HepG2 (cell line): ENCODE measurements around the gene LIPC. TPM values are rescaled to one million over a fixed set of nuclear protein-coding genes. Genes with fewer than 3 reads are reported as not detected.

ENCODE experiments used
- ATAC-seq: fragments of 200-7000 bp; cut with Tn5 transposase; 3 replicates; pipeline ENCODE4 v1.9.1; 2020; ENCODE audit warnings: mild to moderate bottlenecking, moderate library complexity
- BruUV-seq: library from RNA; stranded (reverse); fragments of 400-500 nt; replicated peaks from 2 replicates; lab custom pipeline; 2021; lab: Mats Ljungman, UMichigan
- CTCF ChIA-PET: fragments of 300-600 bp; formaldehyde crosslinking; extraction: SDS; loops from one replicate; lab custom pipeline; 2021; ENCODE audit warnings: low total read pairs, inconsistent platforms, low intra/inter-chr PET ratio; lab: Yijun Ruan, JAX
- POLR2A ChIA-PET: fragments of 350-600 bp; sonication (Branson Sonifier 250); formaldehyde crosslinking; loops from one replicate; lab custom pipeline; 2020; ENCODE audit warnings: antibody characterized with exemption, inconsistent platforms; lab: Yijun Ruan, JAX
- DNase-seq: peaks from one replicate; pipeline ENCODE4 v3.0.0-alpha.2; 2015; ENCODE audit warnings: low spot score
- FAIRE-seq: peaks from 3 replicates; lab custom pipeline; 2011; peaks lifted over from hg19 to GRCh38; lab: Jason Lieb, UNC
- H2AFZ ChIP-seq: one replicate; pipeline ENCODE4 v1.6.1; 2011; ENCODE audit warnings: low read length, inconsistent platforms
- H3K27ac ChIP-seq: fragments of 300-600 bp; 3 replicates; pipeline ENCODE4 v1.8.0; 2011; ENCODE audit warnings: mixed run types, mild to moderate bottlenecking, mixed read lengths, low read length, inconsistent platforms; ENCODE audit not compliant: insufficient read depth; ENCODE audit errors: extremely low read length
- H3K27me3 ChIP-seq, 2 experiments: fragments of 200-600 bp in 1 of 2; 2 replicates in 1 of 2; 3 replicates in 1 of 2; pipeline versions ENCODE4 v1.6.0 to v1.8.0; 2011; ENCODE audit warnings: low read length in 2 of 2, mild to moderate bottlenecking in 2 of 2, moderate library complexity in 2 of 2, inconsistent platforms in 1 of 2; ENCODE audit not compliant: insufficient read depth in 2 of 2, control insufficient read depth in 1 of 2
- H3K36me3 ChIP-seq, 2 experiments: fragments of 200-600 bp in 1 of 2; replicated peaks in 1 of 2; 2 replicates in 1 of 2; 3 replicates in 1 of 2; pipeline versions ENCODE4 v1.5.1 to v1.8.0; 2011; ENCODE audit warnings: low read length in 2 of 2, inconsistent platforms in 1 of 2; ENCODE audit not compliant: insufficient read depth in 2 of 2, control insufficient read depth in 1 of 2
- H3K4me1 ChIP-seq: 2 replicates; pipeline ENCODE4 v1.5.1; 2012; ENCODE audit warnings: low read length, inconsistent platforms; ENCODE audit not compliant: insufficient read depth
- H3K4me2 ChIP-seq: 2 replicates; pipeline ENCODE4 v1.6.0; 2011; ENCODE audit warnings: low read depth, low read length, inconsistent platforms
- H3K4me3 ChIP-seq, 3 experiments: fragments of 200-600 bp in 1 of 3; sonication (generic), shearing (Covaris generic) in 1 of 3; replicated peaks in 1 of 3; 2 replicates each; pipeline ENCODE4 v1.5.1; 2011 to 2016; ENCODE audit warnings: low read length in 3 of 3, inconsistent platforms in 2 of 3, low read depth in 2 of 3, mild to moderate bottlenecking in 2 of 3, control low read depth in 1 of 3, mixed read lengths in 1 of 3; ENCODE audit not compliant: insufficient read depth in 1 of 3
- H3K79me2 ChIP-seq: one replicate; pipeline ENCODE4 v1.6.1; 2011; ENCODE audit warnings: low read length, inconsistent platforms; ENCODE audit not compliant: insufficient read depth
- H3K9ac ChIP-seq: 2 replicates; pipeline ENCODE4 v1.6.0; 2011; ENCODE audit warnings: mild to moderate bottlenecking, low read depth, low read length, inconsistent platforms; ENCODE audit not compliant: insufficient read depth
- H3K9me3 ChIP-seq: 2 replicates; pipeline ENCODE4 v1.5.1; 2012; ENCODE audit warnings: mild to moderate bottlenecking, low read length
- H4K20me1 ChIP-seq: 2 replicates; pipeline ENCODE4 v1.6.0; 2011; ENCODE audit warnings: inconsistent platforms, mild to moderate bottlenecking, low read length, moderate library complexity; ENCODE audit not compliant: insufficient read depth
- ASH2L ChIP-seq: fragments of 300-600, 200-600 bp; sonication (generic); IDR thresholded peaks from 2 replicates; pipeline ENCODE4 v1.7.0; 2017; ENCODE audit warnings: low read depth, mild to moderate bottlenecking, moderate library complexity, mixed read lengths, low read length; ENCODE audit not compliant: insufficient read length
- CBX1 ChIP-seq: IDR thresholded peaks from one replicate; pipeline ENCODE4 v1.6.1; 2016; ENCODE audit warnings: antibody characterized with exemption, low read depth
- KDM2A ChIP-seq: sonication (generic); formaldehyde crosslinking; IDR thresholded peaks from 2 replicates; pipeline ENCODE4 v1.4.0; 2020; ENCODE audit warnings: low read depth, missing genetic modification reagents, borderline replicate concordance
- MBD4 ChIP-seq: IDR thresholded peaks from 2 replicates; pipeline ENCODE4 v1.6.1; 2012; ENCODE audit warnings: low read length, inconsistent platforms, borderline replicate concordance
- POGZ ChIP-seq: sonication (generic); formaldehyde crosslinking; IDR thresholded peaks from 2 replicates; pipeline ENCODE4 v1.4.0; 2020; ENCODE audit warnings: mild to moderate bottlenecking, missing genetic modification reagents
- RARA ChIP-seq: IDR thresholded peaks from 2 replicates; pipeline ENCODE4 v1.6.1; 2016; ENCODE audit warnings: missing genetic modification reagents, missing compliant biosample characterization
- SAP130 ChIP-seq: IDR thresholded peaks from 2 replicates; pipeline ENCODE4 v1.6.1; 2016; ENCODE audit warnings: low read depth
- ZFY ChIP-seq: sonication (generic); formaldehyde crosslinking; IDR thresholded peaks from 2 replicates; pipeline ENCODE4 v1.4.0; 2020; ENCODE audit warnings: missing genetic modification reagents
- ZNF160 ChIP-seq: sonication (generic); formaldehyde crosslinking; IDR thresholded peaks from 2 replicates; pipeline ENCODE4 v1.8.0; 2022; ENCODE audit warnings: mild to moderate bottlenecking, inconsistent platforms, missing genetic modification reagents
- ZNF570 ChIP-seq: sonication (generic); formaldehyde crosslinking; IDR thresholded peaks from 2 replicates; pipeline ENCODE4 v1.4.0; 2020; ENCODE audit warnings: mild to moderate bottlenecking, missing genetic modification reagents, borderline replicate concordance
- WGBS: methylation state at CpG from one replicate; pipeline ENCODE4 v1.1.6; 2017; ENCODE audit warnings: low lambda C conversion rate; 5-methylcytosine and 5-hydroxymethylcytosine counted together
- in situ Hi-C: cut with HindIII; loops from 2 replicates; pipeline ENCODE4 v1.10.0; 2017; ENCODE audit warnings: low pct_unique_long_range_greater_than_20kb; ENCODE audit not compliant: extremely low pct_ligation_motif_present
- intact Hi-C: fragments of 100-400 bp; cut with micrococcal nuclease; formaldehyde crosslinking; loops from one replicate; pipeline ENCODE4 v1.10.0; 2022; ENCODE audit not compliant: unreplicated experiment
- polyA plus RNA-seq, 8 experiments: library from polyadenylated mRNA; depleted of rRNA in 3 of 8; stranded (reverse) in 7 of 8; unstranded in 1 of 8; fragments of >200 nt; fragmentation: Illumina TruSeq in 4 of 8; extraction: Trizol in 4 of 8; gene quantifications; 2 replicates each; pipeline versions ENCODE4 v1.2.1 to v1.2.3, GENCODE V29; 2011 to 2016; ENCODE audit warnings: low read depth in 4 of 8, missing spikeins in 1 of 8, mixed read lengths in 1 of 8; ENCODE audit not compliant: insufficient read depth in 1 of 8
- total RNA-seq, 5 experiments: library from RNA; depleted of rRNA; stranded (reverse); fragments of >200 nt; fragmentation: Illumina TruSeq; extraction: Trizol; gene quantifications; 2 replicates each; pipeline ENCODE4 v1.2.3, GENCODE V29; 2016; ENCODE audit warnings: low read depth in 1 of 5
- TF ChIP-seq, protein P1 (sequence below): IDR thresholded peaks from 2 replicates; pipeline ENCODE4 v1.4.0; 2020; ENCODE audit warnings: mild to moderate bottlenecking, missing genetic modification reagents
- TF ChIP-seq, protein P2 (sequence below): sonication (generic); formaldehyde crosslinking; IDR thresholded peaks from 2 replicates; pipeline ENCODE4 v1.9.0; 2022; ENCODE audit warnings: missing genetic modification reagents, mild to moderate bottlenecking, borderline replicate concordance

LIPC gene
- total and polyA plus RNA-seq, 2 of the 13 experiments (the other 11 are each of a cell fraction or from before 2014, with no cell fraction given) = 26.0 to 38.0 TPM

DNA sequence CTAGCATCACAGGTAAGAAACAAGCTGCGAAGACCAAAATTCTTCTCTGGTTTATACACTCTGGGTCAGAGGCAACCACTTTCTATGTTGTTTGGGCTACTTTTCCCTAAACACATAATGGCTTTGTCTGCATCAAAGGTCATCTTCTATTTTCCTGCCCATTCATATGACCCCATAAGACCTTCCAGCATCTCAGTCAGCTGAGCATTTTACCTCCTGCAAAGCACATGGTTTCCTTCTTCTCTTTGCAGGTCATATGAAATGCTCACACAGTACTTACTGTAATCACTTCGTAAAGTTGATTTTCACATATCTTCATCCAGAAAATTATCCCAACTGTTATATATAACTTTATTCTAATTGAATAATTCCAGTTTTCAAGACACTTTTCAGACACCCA is 34.8 kb downstream of the LIPC start:
- H3K4me3 ChIP-seq = peak overlapping the region in 1 of 3 experiments; percentile 8; a peak in 1 of 6 replicates
- H3K4me1 ChIP-seq = peaks cover 98% of the 10 kb centered on the region
- ATAC-seq (no peak), DNase-seq (no peak), FAIRE-seq (no peak)
- H3K36me3 ChIP-seq = no peaks in the 10 kb centered on the region
- CTCF ChIA-PET = no interaction called here
- peak overlapping the region; percentile 21; the same call in 1 of the 2 replicates for H3K4me2 ChIP-seq
- WGBS = 95% methylated on average over 2 of the region's 2 CpGs
- H2AFZ ChIP-seq = no peak overlapping the region
- in situ Hi-C loops = no loop called here
- no peak for TF ChIP-seq ZNF570
- 0 out of 2 replicates have a peak, but pooled peaks have one; percentile 8 for TF ChIP-seq RARA (CRISPR knock-in tag)
- TF ChIP-seq POGZ (CRISPR knock-in tag) = 0 out of 2 replicates have a peak, but pooled peaks have one; percentile 0
- H3K27me3 ChIP-seq = no peaks in the 10 kb centered on the region
- H3K9ac ChIP-seq = no peak overlapping the region
- POLR2A ChIA-PET = interaction anchor here (0.8 to 5.7 kb wide), 8 partner anchors 8 to 304 kb away, joined by 3 to 93 read pairs (median 18); partner anchors contain the start of genes ADAM10, LIPC and MINDY2
- H3K9me3 ChIP-seq = no peaks in the 10 kb centered on the region
- intact Hi-C loops = loop anchor here (5.0 kb wide), 1 partner anchor 61 kb away; no protein-coding TSS in a partner anchor
- no TSS peak for BruUV-seq
- peak overlapping the region; percentile 78 for H3K27ac ChIP-seq
- no peaks in the 10 kb centered on the region for H4K20me1 ChIP-seq
- no peaks in the 10 kb centered on the region for H3K79me2 ChIP-seq

DNA sequence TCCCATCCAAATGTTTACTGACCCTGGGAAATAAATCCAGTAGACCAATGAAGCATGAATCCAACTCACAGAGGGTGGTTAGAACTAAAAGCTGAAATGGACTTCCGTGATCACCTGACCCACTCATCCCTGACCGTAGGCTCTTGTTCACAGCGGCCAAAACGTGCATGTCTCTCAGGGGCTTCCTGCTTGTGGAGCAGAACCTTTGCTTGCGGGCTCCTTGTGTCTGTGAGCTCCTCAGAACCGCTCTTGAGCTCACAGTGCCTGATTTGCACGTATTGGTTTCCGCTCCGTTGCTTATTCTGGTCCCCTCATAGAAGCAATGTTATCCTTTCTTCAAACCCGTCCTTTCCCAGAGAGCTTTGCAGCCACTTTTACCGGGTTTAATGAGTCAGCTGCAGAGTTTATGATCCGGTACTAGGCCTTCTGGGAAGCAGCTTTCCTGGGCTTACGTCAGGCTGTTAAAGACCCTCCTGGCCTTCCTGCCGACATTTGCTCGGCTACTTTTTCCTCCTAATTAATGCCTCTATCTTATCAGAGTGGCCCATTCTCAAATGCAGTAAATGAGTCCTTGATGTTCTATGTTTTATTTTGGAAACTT is 35.4 kb downstream of the LIPC start:
- no peaks in the 10 kb centered on the region for H3K79me2 ChIP-seq
- H3K4me3 ChIP-seq = peak overlapping the region; percentile 46 to 68 (median 55)
- ATAC-seq (peak; percentile 58), DNase-seq (peak; percentile 83), FAIRE-seq (no peak)
- H4K20me1 ChIP-seq = no peaks in the 10 kb centered on the region
- H3K36me3 ChIP-seq = no peaks in the 10 kb centered on the region
- H3K4me1 ChIP-seq = peaks cover 98% of the 10 kb centered on the region
- intact Hi-C loops = loop anchor here (5.0 kb wide), 1 partner anchor 60 kb away; no protein-coding TSS in a partner anchor
- in situ Hi-C loops = no loop called here
- H2AFZ ChIP-seq = peak overlapping the region; percentile 94
- peak overlapping the region; percentile 72 for H3K4me2 ChIP-seq
- POLR2A ChIA-PET = interaction anchor here (0.9 to 5.7 kb wide), 19 partner anchors 8 to 397 kb away, joined by 3 to 93 read pairs (median 12); partner anchors contain the start of genes ADAM10, LIPC and MINDY2
- whole genome bisulfite sequencing = 8% methylated on average over 15 of the region's 15 CpGs
- TSS peak; percentile 63 for BruUV-seq
- H3K27ac ChIP-seq = peak overlapping the region; percentile 78
- H3K27me3 ChIP-seq = no peaks in the 10 kb centered on the region
- CTCF ChIA-PET = no interaction called here
- peak overlapping the region; percentile 66 for H3K9ac ChIP-seq
- H3K9me3 ChIP-seq = no peaks in the 10 kb centered on the region
- TF ChIP-seq, protein P1, sequence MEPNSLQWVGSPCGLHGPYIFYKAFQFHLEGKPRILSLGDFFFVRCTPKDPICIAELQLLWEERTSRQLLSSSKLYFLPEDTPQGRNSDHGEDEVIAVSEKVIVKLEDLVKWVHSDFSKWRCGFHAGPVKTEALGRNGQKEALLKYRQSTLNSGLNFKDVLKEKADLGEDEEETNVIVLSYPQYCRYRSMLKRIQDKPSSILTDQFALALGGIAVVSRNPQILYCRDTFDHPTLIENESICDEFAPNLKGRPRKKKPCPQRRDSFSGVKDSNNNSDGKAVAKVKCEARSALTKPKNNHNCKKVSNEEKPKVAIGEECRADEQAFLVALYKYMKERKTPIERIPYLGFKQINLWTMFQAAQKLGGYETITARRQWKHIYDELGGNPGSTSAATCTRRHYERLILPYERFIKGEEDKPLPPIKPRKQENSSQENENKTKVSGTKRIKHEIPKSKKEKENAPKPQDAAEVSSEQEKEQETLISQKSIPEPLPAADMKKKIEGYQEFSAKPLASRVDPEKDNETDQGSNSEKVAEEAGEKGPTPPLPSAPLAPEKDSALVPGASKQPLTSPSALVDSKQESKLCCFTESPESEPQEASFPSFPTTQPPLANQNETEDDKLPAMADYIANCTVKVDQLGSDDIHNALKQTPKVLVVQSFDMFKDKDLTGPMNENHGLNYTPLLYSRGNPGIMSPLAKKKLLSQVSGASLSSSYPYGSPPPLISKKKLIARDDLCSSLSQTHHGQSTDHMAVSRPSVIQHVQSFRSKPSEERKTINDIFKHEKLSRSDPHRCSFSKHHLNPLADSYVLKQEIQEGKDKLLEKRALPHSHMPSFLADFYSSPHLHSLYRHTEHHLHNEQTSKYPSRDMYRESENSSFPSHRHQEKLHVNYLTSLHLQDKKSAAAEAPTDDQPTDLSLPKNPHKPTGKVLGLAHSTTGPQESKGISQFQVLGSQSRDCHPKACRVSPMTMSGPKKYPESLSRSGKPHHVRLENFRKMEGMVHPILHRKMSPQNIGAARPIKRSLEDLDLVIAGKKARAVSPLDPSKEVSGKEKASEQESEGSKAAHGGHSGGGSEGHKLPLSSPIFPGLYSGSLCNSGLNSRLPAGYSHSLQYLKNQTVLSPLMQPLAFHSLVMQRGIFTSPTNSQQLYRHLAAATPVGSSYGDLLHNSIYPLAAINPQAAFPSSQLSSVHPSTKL = peak; percentile 12; the same call in 1 of the 2 replicates
- TF ChIP-seq CBX1 = no peak
- TF ChIP-seq ASH2L = peak; percentile 55
- no peak for TF ChIP-seq ZNF160
- TF ChIP-seq ZFY (CRISPR knock-in tag) = 0 out of 2 replicates have a peak, but pooled peaks have one; percentile 39
- peak; percentile 60 for TF ChIP-seq SAP130 (CRISPR knock-in tag)
- TF ChIP-seq, protein P2, sequence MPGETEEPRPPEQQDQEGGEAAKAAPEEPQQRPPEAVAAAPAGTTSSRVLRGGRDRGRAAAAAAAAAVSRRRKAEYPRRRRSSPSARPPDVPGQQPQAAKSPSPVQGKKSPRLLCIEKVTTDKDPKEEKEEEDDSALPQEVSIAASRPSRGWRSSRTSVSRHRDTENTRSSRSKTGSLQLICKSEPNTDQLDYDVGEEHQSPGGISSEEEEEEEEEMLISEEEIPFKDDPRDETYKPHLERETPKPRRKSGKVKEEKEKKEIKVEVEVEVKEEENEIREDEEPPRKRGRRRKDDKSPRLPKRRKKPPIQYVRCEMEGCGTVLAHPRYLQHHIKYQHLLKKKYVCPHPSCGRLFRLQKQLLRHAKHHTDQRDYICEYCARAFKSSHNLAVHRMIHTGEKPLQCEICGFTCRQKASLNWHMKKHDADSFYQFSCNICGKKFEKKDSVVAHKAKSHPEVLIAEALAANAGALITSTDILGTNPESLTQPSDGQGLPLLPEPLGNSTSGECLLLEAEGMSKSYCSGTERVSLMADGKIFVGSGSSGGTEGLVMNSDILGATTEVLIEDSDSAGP = peak; percentile 21; the same call in 1 of the 2 replicates
- peak; percentile 46; the same call in 1 of the 2 replicates for TF ChIP-seq KDM2A (CRISPR knock-in tag)
- peak; percentile 14; the same call in 1 of the 2 replicates for TF ChIP-seq MBD4
